GM19324 (cell line): ENCODE data around the gene AGRN.
"Not testable (repeated sequence)": the region's sequence is repeated elsewhere in the genome, so short reads cannot be mapped to it uniquely, and the experiment has no call there.

ENCODE experiments used
- ATAC-seq: cut with Tn5 transposase; IDR thresholded peaks from one replicate; pipeline ENCODE4 v1.9.1; 2021; ENCODE audit warnings: mild to moderate bottlenecking, moderate library complexity; ENCODE audit not compliant: unreplicated experiment, low FRiP score

The AGRN gene

GRCh38 chr1:1088029-1088800 lies 68.3 kb downstream of the AGRN start:
- ATAC-seq = no peak

GRCh38 chr1:1088801-1089680 lies 69.1 kb downstream of the AGRN start:
- no peak for ATAC-seq

- ATAC-seq = no peak
These were observed 70.0 kb downstream of the AGRN start for GRCh38 chr1:1089731-1090423.

- ATAC-seq = no peak
These were observed 70.8 kb downstream of the AGRN start for GRCh38 chr1:1090424-1091343.

GRCh38 chr1:1091344-1092148 lies 71.6 kb downstream of the AGRN start:
- ATAC-seq = no peak

GRCh38 chr1:1092149-1092855 lies 72.4 kb downstream of the AGRN start:
- ATAC-seq = no peak

GRCh38 chr1:1092894-1093609 lies 73.1 kb downstream of the AGRN start:
- ATAC-seq = no peak

GRCh38 chr1:1093610-1093943 lies 73.7 kb downstream of the AGRN start:
- ATAC-seq = no peak

GRCh38 chr1:1094981-1095380 lies 75.1 kb downstream of the AGRN start:
- ATAC-seq = no peak

- not testable (repeated sequence) for ATAC-seq
These were observed 76.2 kb downstream of the AGRN start for GRCh38 chr1:1096136-1096535.

GRCh38 chr1:1098681-1099421 lies 78.9 kb downstream of the AGRN start:
- no peak for ATAC-seq

GRCh38 chr1:1099506-1100183 lies 79.7 kb downstream of the AGRN start:
- ATAC-seq = no peak

- ATAC-seq = no peak
These were observed 80.4 kb downstream of the AGRN start for GRCh38 chr1:1100296-1100695.

GRCh38 chr1:1101503-1101902 lies 81.6 kb downstream of the AGRN start:
- no peak for ATAC-seq

- ATAC-seq = not testable (repeated sequence)
These were observed 84.2 kb downstream of the AGRN start for GRCh38 chr1:1104152-1104551.
